Neural cell (in vitro differentiated cells): ENCODE results near the gene SERPINA3. TPM values are rescaled to one million over a fixed set of nuclear protein-coding genes. Genes with fewer than 3 reads are reported as not detected.

ENCODE experiments used
- H2AFZ ChIP-seq: fragments of 200-600, 300-800 bp; sonication (generic), shearing (Covaris generic); 2 replicates; pipeline ENCODE4 v1.6.0; 2014; ENCODE audit warnings: low read depth, mild to moderate bottlenecking, antibody characterized with exemption, low read length, moderate library complexity
- H3F3A ChIP-seq: fragments of 200-600 bp; shearing (Covaris generic); 2 replicates; pipeline ENCODE4 v1.6.1; 2016; ENCODE audit warnings: mild to moderate bottlenecking, moderate library complexity, mixed read lengths, antibody characterized with exemption, low read length; ENCODE audit not compliant: insufficient read depth, poor library complexity, severe bottlenecking
- H3K27ac ChIP-seq: fragments of 200-600, 300-800 bp; sonication (generic), shearing (Covaris generic); 2 replicates; pipeline ENCODE4 v1.5.1; 2014; ENCODE audit warnings: mild to moderate bottlenecking, low read length, moderate library complexity
- H3K27me3 ChIP-seq: fragments of 300-800, 200-600 bp; sonication (generic), shearing (Covaris generic); 2 replicates; pipeline ENCODE4 v1.6.0; 2014; ENCODE audit warnings: mild to moderate bottlenecking, low read depth, low read length, moderate library complexity; ENCODE audit not compliant: insufficient read depth
- H3K36me3 ChIP-seq: fragments of 300-800, 200-600 bp; sonication (generic), shearing (Covaris generic); 2 replicates; pipeline ENCODE4 v1.5.1; 2014; ENCODE audit warnings: mild to moderate bottlenecking, antibody characterized with exemption, low read length, moderate library complexity; ENCODE audit not compliant: insufficient read depth
- H3K4me2 ChIP-seq: fragments of 300-800, 200-600 bp; sonication (generic), shearing (Covaris generic); 2 replicates; pipeline ENCODE4 v1.6.0; 2014; ENCODE audit warnings: mild to moderate bottlenecking, low read length
- H3K4me3 ChIP-seq: fragments of 300-800, 200-600 bp; sonication (generic), shearing (Covaris generic); 2 replicates; pipeline ENCODE4 v1.5.1; 2014; ENCODE audit warnings: mild to moderate bottlenecking, low read length, moderate library complexity
- H3K79me2 ChIP-seq: fragments of 200-600 bp; shearing (Covaris generic); replicated peaks from 2 replicates; pipeline ENCODE4 v1.6.0; 2014; ENCODE audit warnings: mild to moderate bottlenecking, low read length, moderate library complexity; ENCODE audit not compliant: insufficient read depth
- H3K9ac ChIP-seq: fragments of 300-800, 200-600 bp; sonication (generic), shearing (Covaris generic); 2 replicates; pipeline ENCODE4 v1.6.1; 2016; ENCODE audit warnings: mild to moderate bottlenecking, low read length, mixed read lengths
- H3K9me2 ChIP-seq: fragments of 200-600 bp; shearing (Covaris generic); 2 replicates; pipeline ENCODE4 v1.6.1; 2016; ENCODE audit warnings: mild to moderate bottlenecking, low read length, mixed read lengths; ENCODE audit not compliant: insufficient read depth
- H3K9me3 ChIP-seq: fragments of 200-600, 300-800 bp; sonication (generic), shearing (Covaris generic); 2 replicates; pipeline ENCODE4 v1.6.1; 2016; ENCODE audit warnings: mild to moderate bottlenecking, mixed run types, low read length, moderate library complexity, mixed read lengths
- H4K20me1 ChIP-seq: fragments of 200-600 bp; shearing (Covaris generic); 2 replicates; pipeline ENCODE4 v1.6.1; 2016; ENCODE audit warnings: mild to moderate bottlenecking, mixed run types; ENCODE audit not compliant: insufficient read depth
- CTCF ChIP-seq: fragments of 450-650 bp; IDR thresholded peaks from 2 replicates; pipeline ENCODE4 v1.5.1; 2014; ENCODE audit warnings: antibody characterized with exemption, mild to moderate bottlenecking, moderate library complexity; ENCODE audit not compliant: poor library complexity, severe bottlenecking
- EP300 ChIP-seq: fragments of 450-650 bp; conservative IDR thresholded peaks from 2 replicates; pipeline ENCODE4 v1.6.1; 2014; ENCODE audit warnings: antibody characterized with exemption, mild to moderate bottlenecking, moderate library complexity; ENCODE audit not compliant: poor library complexity, severe bottlenecking
- EZH2 ChIP-seq: fragments of 200-600, 300-800 bp; shearing (Covaris generic), sonication (generic); IDR thresholded peaks from 2 replicates; pipeline ENCODE4 v1.6.1; 2014; ENCODE audit warnings: antibody characterized with exemption, low read length, borderline replicate concordance, mild to moderate bottlenecking; ENCODE audit not compliant: insufficient read depth, poor library complexity, severe bottlenecking
- MXI1 ChIP-seq: fragments of 450-650 bp; conservative IDR thresholded peaks from 2 replicates; pipeline ENCODE4 v1.6.1; 2014; ENCODE audit warnings: antibody characterized with exemption, mild to moderate bottlenecking; ENCODE audit not compliant: poor library complexity, severe bottlenecking
- POLR2AphosphoS5 ChIP-seq: IDR thresholded peaks from 2 replicates; pipeline ENCODE4 v1.6.1; 2012
- RAD21 ChIP-seq: fragments of 450-650 bp; conservative IDR thresholded peaks from 2 replicates; pipeline ENCODE4 v1.6.1; 2014; ENCODE audit warnings: antibody characterized with exemption, mild to moderate bottlenecking, moderate library complexity
- REST ChIP-seq: IDR thresholded peaks from 2 replicates; pipeline ENCODE4 v1.6.1; 2012; ENCODE audit warnings: borderline replicate concordance
- SMC3 ChIP-seq: fragments of 450-650 bp; conservative IDR thresholded peaks from 2 replicates; pipeline ENCODE4 v1.6.1; 2014; ENCODE audit warnings: antibody characterized with exemption, mild to moderate bottlenecking, moderate library complexity; ENCODE audit not compliant: poor library complexity
- TAF1 ChIP-seq: IDR thresholded peaks from 2 replicates; pipeline ENCODE4 v1.6.1; 2012; ENCODE audit warnings: low read depth
- polyA plus RNA-seq: library from polyadenylated mRNA; depleted of rRNA; stranded (reverse); fragments of >200 nt; gene quantifications from 2 replicates; pipeline ENCODE4 v1.2.3, GENCODE V29; 2014

Gene SERPINA3
- polyA plus RNA-seq, 1 donor from 2014 or later, result not detected

- Histone ChIP-seq H3K9ac (no peak overlapping the region), H3K4me3 (no peak overlapping the region), H3K9me3 (no peaks in the 10 kb centered on the region), H2AFZ (no peak overlapping the region), H3K36me3 (no peaks in the 10 kb centered on the region), H3K27me3 (no peaks in the 10 kb centered on the region), H3K9me2 (no peaks in the 10 kb centered on the region), H4K20me1 (no peaks in the 10 kb centered on the region), H3F3A (no peaks in the 10 kb centered on the region), H3K79me2 (no peaks in the 10 kb centered on the region), H3K27ac (no peak overlapping the region), H3K4me2 (no peak overlapping the region)
- TF ChIP-seq TAF1 (no peak), RAD21 (no peak), CTCF (no peak), EZH2 (no peak), POLR2AphosphoS5 (no peak), MXI1 (no peak)
Observed at GRCh38 chr14:94583557-94583956, 28.6 kb upstream of the SERPINA3 start.

GRCh38 chr14:94584591-94585280 lies 27.5 kb upstream of the SERPINA3 start:
- H3K9ac ChIP-seq, result no peak overlapping the region
- H3K79me2 ChIP-seq, result no peaks in the 10 kb centered on the region
- H3K27ac ChIP-seq, result no peak overlapping the region
- no peak overlapping the region for H3K4me2 ChIP-seq
- H2AFZ ChIP-seq, result no peak overlapping the region
- no peaks in the 10 kb centered on the region for H3F3A ChIP-seq
- no peak overlapping the region for H3K4me3 ChIP-seq
- H3K36me3 ChIP-seq, result no peaks in the 10 kb centered on the region
- H3K9me2 ChIP-seq, result no peaks in the 10 kb centered on the region
- TF ChIP-seq SMC3 (no peak), EZH2 (no peak)
- no peaks in the 10 kb centered on the region for H3K9me3 ChIP-seq
- H3K27me3 ChIP-seq, result no peaks in the 10 kb centered on the region
- no peaks in the 10 kb centered on the region for H4K20me1 ChIP-seq

GRCh38 chr14:94586635-94587034 lies 25.6 kb upstream of the SERPINA3 start:
- Histone ChIP-seq H3K27ac (no peak overlapping the region), H3K9me3 (no peaks in the 10 kb centered on the region), H3K4me2 (no peak overlapping the region), H4K20me1 (no peaks in the 10 kb centered on the region), H3K79me2 (no peaks in the 10 kb centered on the region), H3K9me2 (no peaks in the 10 kb centered on the region), H2AFZ (no peak overlapping the region), H3K36me3 (no peaks in the 10 kb centered on the region), H3K4me3 (no peak overlapping the region), H3K9ac (no peak overlapping the region), H3K27me3 (no peaks in the 10 kb centered on the region), H3F3A (no peaks in the 10 kb centered on the region)
- no peak for TF ChIP-seq EZH2
- TF ChIP-seq REST, result no peak
- no peak for TF ChIP-seq EP300
- TF ChIP-seq MXI1, result no peak
- no peak for TF ChIP-seq RAD21
- TF ChIP-seq POLR2AphosphoS5, result no peak
- TF ChIP-seq TAF1, result no peak
- TF ChIP-seq CTCF, result no peak
- TF ChIP-seq SMC3, result no peak
